ENCODE data around the gene DPYD.

DNA sequence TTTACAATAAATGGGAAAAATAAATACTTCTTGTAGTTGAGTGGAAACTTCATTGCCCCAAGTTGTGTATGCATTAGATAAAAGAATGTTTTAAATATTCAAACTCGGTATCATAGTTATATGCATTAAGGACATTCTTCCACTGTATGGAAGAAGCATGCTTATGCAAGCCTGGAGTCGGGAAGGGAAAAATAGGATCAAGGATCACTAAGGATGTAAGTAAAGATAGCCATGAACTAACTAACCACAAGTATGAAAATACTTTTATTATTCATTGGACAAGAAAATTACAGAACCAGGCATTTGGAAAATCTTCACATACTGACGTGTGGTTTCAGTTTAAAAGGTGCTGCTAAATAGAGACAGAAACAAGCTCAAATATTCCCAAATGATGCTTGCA, 26.9 kb upstream of the DPYD start:
- TF ChIP-seq CBX5 (IDR thresholded peaks at IDR 0.05; ENCODE audit: borderline replicate concordance, low read depth) (no peak), FOXM1 (IDR thresholded peaks at IDR 0.05; ENCODE audit: low read depth) (no peak), FOXM1 (CRISPR knock-in tag; IDR thresholded peaks at IDR 0.05; ENCODE audit: low read depth) (no peak), JUND (IDR thresholded peaks at IDR 0.05; ENCODE audit: borderline replicate concordance, low read depth, low read length) (no peak), JUND (tag; IDR thresholded peaks at IDR 0.05; ENCODE audit: borderline replicate concordance, low read depth, low read length) (no peak), CREM (IDR thresholded peaks at IDR 0.05; ENCODE audit: low read depth) (no peak), MXI1 (IDR thresholded peaks at IDR 0.05; ENCODE audit: low read depth, low read length) (no peak), TEAD4 (IDR thresholded peaks at IDR 0.05; ENCODE audit: low read length) (no peak), TEAD4 (CRISPR knock-in tag; IDR thresholded peaks at IDR 0.05; ENCODE audit: borderline replicate concordance) (no peak), KDM5B (IDR thresholded peaks at IDR 0.05; ENCODE audit: insufficient replicate concordance, low read depth, low read length) (no peak), ZC3H4 (CRISPR knock-in tag; IDR thresholded peaks at IDR 0.05; ENCODE audit: borderline replicate concordance) (no peak), MYC (IDR thresholded peaks at IDR 0.05; ENCODE audit: low read depth, low read length) (no peak), MYC (CRISPR knock-in tag; IDR thresholded peaks at IDR 0.05; ENCODE audit: borderline replicate concordance, low read depth) (no peak), POLR2A (conservative IDR thresholded peaks at IDR 0.05) (no peak)
- TF ChIP-seq, protein P1, sequence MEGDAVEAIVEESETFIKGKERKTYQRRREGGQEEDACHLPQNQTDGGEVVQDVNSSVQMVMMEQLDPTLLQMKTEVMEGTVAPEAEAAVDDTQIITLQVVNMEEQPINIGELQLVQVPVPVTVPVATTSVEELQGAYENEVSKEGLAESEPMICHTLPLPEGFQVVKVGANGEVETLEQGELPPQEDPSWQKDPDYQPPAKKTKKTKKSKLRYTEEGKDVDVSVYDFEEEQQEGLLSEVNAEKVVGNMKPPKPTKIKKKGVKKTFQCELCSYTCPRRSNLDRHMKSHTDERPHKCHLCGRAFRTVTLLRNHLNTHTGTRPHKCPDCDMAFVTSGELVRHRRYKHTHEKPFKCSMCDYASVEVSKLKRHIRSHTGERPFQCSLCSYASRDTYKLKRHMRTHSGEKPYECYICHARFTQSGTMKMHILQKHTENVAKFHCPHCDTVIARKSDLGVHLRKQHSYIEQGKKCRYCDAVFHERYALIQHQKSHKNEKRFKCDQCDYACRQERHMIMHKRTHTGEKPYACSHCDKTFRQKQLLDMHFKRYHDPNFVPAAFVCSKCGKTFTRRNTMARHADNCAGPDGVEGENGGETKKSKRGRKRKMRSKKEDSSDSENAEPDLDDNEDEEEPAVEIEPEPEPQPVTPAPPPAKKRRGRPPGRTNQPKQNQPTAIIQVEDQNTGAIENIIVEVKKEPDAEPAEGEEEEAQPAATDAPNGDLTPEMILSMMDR (IDR thresholded peaks at IDR 0.05 in 2 of 3, conservative IDR thresholded peaks at IDR 0.05 in 1 of 3; ENCODE audit: insufficient read depth in 2 of 3, low read depth in 1 of 3, low read length in 3 of 3): no peak
- TF ChIP-seq, protein P2, sequence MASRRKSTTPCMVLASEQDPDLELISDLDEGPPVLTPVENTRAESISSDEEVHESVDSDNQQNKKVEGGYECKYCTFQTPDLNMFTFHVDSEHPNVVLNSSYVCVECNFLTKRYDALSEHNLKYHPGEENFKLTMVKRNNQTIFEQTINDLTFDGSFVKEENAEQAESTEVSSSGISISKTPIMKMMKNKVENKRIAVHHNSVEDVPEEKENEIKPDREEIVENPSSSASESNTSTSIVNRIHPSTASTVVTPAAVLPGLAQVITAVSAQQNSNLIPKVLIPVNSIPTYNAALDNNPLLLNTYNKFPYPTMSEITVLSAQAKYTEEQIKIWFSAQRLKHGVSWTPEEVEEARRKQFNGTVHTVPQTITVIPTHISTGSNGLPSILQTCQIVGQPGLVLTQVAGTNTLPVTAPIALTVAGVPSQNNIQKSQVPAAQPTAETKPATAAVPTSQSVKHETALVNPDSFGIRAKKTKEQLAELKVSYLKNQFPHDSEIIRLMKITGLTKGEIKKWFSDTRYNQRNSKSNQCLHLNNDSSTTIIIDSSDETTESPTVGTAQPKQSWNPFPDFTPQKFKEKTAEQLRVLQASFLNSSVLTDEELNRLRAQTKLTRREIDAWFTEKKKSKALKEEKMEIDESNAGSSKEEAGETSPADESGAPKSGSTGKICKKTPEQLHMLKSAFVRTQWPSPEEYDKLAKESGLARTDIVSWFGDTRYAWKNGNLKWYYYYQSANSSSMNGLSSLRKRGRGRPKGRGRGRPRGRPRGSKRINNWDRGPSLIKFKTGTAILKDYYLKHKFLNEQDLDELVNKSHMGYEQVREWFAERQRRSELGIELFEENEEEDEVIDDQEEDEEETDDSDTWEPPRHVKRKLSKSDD (conservative IDR thresholded peaks at IDR 0.05; ENCODE audit: low read length): no peak
- TF ChIP-seq, protein P3, sequence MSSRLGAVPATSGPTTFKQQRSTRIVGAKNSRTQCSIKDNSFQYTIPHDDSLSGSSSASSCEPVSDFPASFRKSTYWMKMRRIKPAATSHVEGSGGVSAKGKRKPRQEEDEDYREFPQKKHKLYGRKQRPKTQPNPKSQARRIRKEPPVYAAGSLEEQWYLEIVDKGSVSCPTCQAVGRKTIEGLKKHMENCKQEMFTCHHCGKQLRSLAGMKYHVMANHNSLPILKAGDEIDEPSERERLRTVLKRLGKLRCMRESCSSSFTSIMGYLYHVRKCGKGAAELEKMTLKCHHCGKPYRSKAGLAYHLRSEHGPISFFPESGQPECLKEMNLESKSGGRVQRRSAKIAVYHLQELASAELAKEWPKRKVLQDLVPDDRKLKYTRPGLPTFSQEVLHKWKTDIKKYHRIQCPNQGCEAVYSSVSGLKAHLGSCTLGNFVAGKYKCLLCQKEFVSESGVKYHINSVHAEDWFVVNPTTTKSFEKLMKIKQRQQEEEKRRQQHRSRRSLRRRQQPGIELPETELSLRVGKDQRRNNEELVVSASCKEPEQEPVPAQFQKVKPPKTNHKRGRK (tag; IDR thresholded peaks at IDR 0.05): no peak
- TF ChIP-seq, protein P4, sequence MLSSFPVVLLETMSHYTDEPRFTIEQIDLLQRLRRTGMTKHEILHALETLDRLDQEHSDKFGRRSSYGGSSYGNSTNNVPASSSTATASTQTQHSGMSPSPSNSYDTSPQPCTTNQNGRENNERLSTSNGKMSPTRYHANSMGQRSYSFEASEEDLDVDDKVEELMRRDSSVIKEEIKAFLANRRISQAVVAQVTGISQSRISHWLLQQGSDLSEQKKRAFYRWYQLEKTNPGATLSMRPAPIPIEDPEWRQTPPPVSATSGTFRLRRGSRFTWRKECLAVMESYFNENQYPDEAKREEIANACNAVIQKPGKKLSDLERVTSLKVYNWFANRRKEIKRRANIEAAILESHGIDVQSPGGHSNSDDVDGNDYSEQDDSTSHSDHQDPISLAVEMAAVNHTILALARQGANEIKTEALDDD (IDR thresholded peaks at IDR 0.05): no peak
